GM23338 (cell line): ENCODE data around the gene MED13. TPM values are rescaled to one million over a fixed set of nuclear protein-coding genes. Genes with fewer than 3 reads are reported as not detected.

ENCODE experiments used
- ATAC-seq: fragments of 200-7000 bp; cut with Tn5 transposase; 3 replicates; pipeline ENCODE4 v1.9.1; 2020
- DNase-seq: peaks from one replicate; pipeline ENCODE4 v3.0.0-alpha.2; 2015; ENCODE audit warnings: low spot score
- H2AFZ ChIP-seq: fragments of 200-600 bp; sonication (generic); 2 replicates; pipeline ENCODE4 v1.8.0; 2016; ENCODE audit warnings: antibody characterized with exemption, mild to moderate bottlenecking, moderate library complexity
- H3F3A ChIP-seq: fragments of 200-600 bp; sonication (generic); replicated peaks from 2 replicates; pipeline ENCODE4 v1.8.0; 2017; ENCODE audit warnings: antibody characterized with exemption, mixed run types, low read depth
- H3K27ac ChIP-seq: fragments of 200-600 bp; sonication (generic); 2 replicates; pipeline ENCODE4 v1.6.1; 2016; ENCODE audit warnings: low read depth
- H3K27me3 ChIP-seq: fragments of 200-600 bp; sonication (generic); 2 replicates; pipeline ENCODE4 v1.8.0; 2016; ENCODE audit warnings: mild to moderate bottlenecking, mixed run types, moderate library complexity; ENCODE audit not compliant: insufficient read depth
- H3K36me3 ChIP-seq: fragments of 200-600 bp; sonication (generic); 2 replicates; pipeline ENCODE4 v1.8.0; 2016; ENCODE audit warnings: mild to moderate bottlenecking; ENCODE audit not compliant: insufficient read depth
- H3K4me1 ChIP-seq: fragments of 200-600 bp; sonication (generic); 2 replicates; pipeline ENCODE4 v1.8.0; 2016; ENCODE audit warnings: mild to moderate bottlenecking, moderate library complexity; ENCODE audit not compliant: insufficient read depth
- H3K4me2 ChIP-seq: fragments of 200-600 bp; sonication (generic); 2 replicates; pipeline ENCODE4 v1.7.1; 2017; ENCODE audit warnings: mixed run types
- H3K4me3 ChIP-seq: fragments of 200-600 bp; sonication (generic); 2 replicates; pipeline ENCODE4 v1.6.1; 2016; ENCODE audit warnings: mixed run types
- H3K79me2 ChIP-seq: fragments of 200-600 bp; sonication (generic); replicated peaks from 2 replicates; pipeline ENCODE4 v1.8.0; 2017; ENCODE audit warnings: mild to moderate bottlenecking; ENCODE audit not compliant: insufficient read depth
- H3K9me2 ChIP-seq: fragments of 200-600 bp; sonication (generic); 2 replicates; pipeline ENCODE4 v1.8.0; 2017; ENCODE audit not compliant: insufficient read depth
- H4K20me1 ChIP-seq: fragments of 200-600 bp; sonication (generic); replicated peaks from 2 replicates; pipeline ENCODE4 v1.8.0; 2017; ENCODE audit warnings: mild to moderate bottlenecking; ENCODE audit not compliant: insufficient read depth
- H3K27ac Mint-ChIP-seq: 2 replicates; pipeline ENCODE4 v1.8.0; 2020; ENCODE audit warnings: inconsistent platforms, mild to moderate bottlenecking, moderate library complexity, mixed read lengths
- H3K27me3 Mint-ChIP-seq: 3 replicates; pipeline ENCODE4 v1.8.0; 2022; ENCODE audit warnings: low read depth, mild to moderate bottlenecking, moderate library complexity, mixed read lengths, inconsistent platforms; ENCODE audit not compliant: insufficient read depth, poor library complexity
- H3K36me3 Mint-ChIP-seq: 3 replicates; pipeline ENCODE4 v1.8.0; 2021; ENCODE audit warnings: low read depth, mild to moderate bottlenecking, inconsistent platforms, moderate library complexity, mixed read lengths
- H3K4me1 Mint-ChIP-seq: 3 replicates; pipeline ENCODE4 v1.8.0; 2020; ENCODE audit warnings: mild to moderate bottlenecking, inconsistent platforms, mixed read lengths
- H3K4me3 Mint-ChIP-seq: 3 replicates; pipeline ENCODE4 v1.8.0; 2021; ENCODE audit warnings: moderate library complexity, mild to moderate bottlenecking, inconsistent platforms, mixed read lengths
- H3K9me3 Mint-ChIP-seq: 3 replicates; pipeline ENCODE4 v1.8.0; 2020; ENCODE audit warnings: moderate library complexity, mild to moderate bottlenecking, inconsistent platforms, mixed read lengths
- CREB1 ChIP-seq: fragments of 250-450 bp; sonication (Bioruptor Pico); IDR thresholded peaks from 2 replicates; pipeline ENCODE4 v1.5.0; 2020; ENCODE audit warnings: low read depth, mild to moderate bottlenecking, moderate library complexity
- EZH2 ChIP-seq: fragments of 200-600 bp; sonication (generic); IDR thresholded peaks from one replicate; pipeline ENCODE4 v1.8.0; 2017; ENCODE audit warnings: antibody characterized with exemption, mild to moderate bottlenecking, low read depth; ENCODE audit not compliant: unreplicated experiment
- EZH2phosphoT487 ChIP-seq: fragments of 200-600 bp; sonication (generic); IDR thresholded peaks from one replicate; pipeline ENCODE4 v1.8.1; 2018; ENCODE audit warnings: antibody characterized with exemption; ENCODE audit not compliant: unreplicated experiment
- JUNB ChIP-seq: IDR thresholded peaks from one replicate; pipeline ENCODE4 v1.6.1; 2016; ENCODE audit warnings: antibody characterized with exemption; ENCODE audit not compliant: unreplicated experiment
- POLR2AphosphoS5 ChIP-seq: IDR thresholded peaks from 2 replicates; pipeline ENCODE4 v1.6.1; 2016; ENCODE audit warnings: antibody characterized with exemption, low read depth
- polyA plus RNA-seq: library from polyadenylated mRNA; unstranded; fragments of >200 nt; fragmentation: Nextera tagmentation; extraction: Ambion mirVana; gene quantifications from 2 replicates; pipeline ENCODE4 v1.2.1, GENCODE V29; 2016
- total RNA-seq: library from RNA; depleted of rRNA; stranded (reverse); fragments of >200 nt; shearing (Covaris generic); gene quantifications from 2 replicates; pipeline ENCODE4 v1.2.3, GENCODE V29; 2014
- TF ChIP-seq, protein P1 (sequence below): fragments of 250-450 bp; sonication (Bioruptor Pico); IDR thresholded peaks from 2 replicates; pipeline ENCODE4 v1.5.0; 2020; ENCODE audit warnings: mild to moderate bottlenecking, moderate library complexity
- TF ChIP-seq, protein P2 (sequence below): IDR thresholded peaks from 2 replicates; pipeline ENCODE4 v1.6.1; 2016; ENCODE audit warnings: antibody characterized with exemption

The MED13 gene
- total and polyA plus RNA-seq, 2 experiments from 2014 or later, result 13.0 to 45.8 TPM

DNA sequence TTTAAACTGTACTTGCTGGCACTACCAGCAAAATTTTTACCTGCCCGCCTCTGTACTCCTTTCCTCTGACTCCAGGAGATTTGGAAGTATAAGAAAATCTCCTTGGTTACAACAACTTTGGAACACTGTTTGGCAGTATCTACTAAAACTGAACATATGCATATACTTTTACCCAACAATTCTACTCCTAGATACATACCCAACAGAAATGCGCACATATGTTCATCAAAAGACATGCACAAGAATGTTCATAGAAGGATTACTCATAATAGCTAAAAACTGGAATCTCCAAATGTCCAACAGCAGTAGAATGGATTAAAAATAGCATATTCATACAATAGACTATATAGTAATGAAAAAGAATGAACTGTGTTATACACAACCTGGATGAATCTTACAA is 21.7 kb upstream of the MED13 start (continued):
- TF ChIP-seq, protein P1, sequence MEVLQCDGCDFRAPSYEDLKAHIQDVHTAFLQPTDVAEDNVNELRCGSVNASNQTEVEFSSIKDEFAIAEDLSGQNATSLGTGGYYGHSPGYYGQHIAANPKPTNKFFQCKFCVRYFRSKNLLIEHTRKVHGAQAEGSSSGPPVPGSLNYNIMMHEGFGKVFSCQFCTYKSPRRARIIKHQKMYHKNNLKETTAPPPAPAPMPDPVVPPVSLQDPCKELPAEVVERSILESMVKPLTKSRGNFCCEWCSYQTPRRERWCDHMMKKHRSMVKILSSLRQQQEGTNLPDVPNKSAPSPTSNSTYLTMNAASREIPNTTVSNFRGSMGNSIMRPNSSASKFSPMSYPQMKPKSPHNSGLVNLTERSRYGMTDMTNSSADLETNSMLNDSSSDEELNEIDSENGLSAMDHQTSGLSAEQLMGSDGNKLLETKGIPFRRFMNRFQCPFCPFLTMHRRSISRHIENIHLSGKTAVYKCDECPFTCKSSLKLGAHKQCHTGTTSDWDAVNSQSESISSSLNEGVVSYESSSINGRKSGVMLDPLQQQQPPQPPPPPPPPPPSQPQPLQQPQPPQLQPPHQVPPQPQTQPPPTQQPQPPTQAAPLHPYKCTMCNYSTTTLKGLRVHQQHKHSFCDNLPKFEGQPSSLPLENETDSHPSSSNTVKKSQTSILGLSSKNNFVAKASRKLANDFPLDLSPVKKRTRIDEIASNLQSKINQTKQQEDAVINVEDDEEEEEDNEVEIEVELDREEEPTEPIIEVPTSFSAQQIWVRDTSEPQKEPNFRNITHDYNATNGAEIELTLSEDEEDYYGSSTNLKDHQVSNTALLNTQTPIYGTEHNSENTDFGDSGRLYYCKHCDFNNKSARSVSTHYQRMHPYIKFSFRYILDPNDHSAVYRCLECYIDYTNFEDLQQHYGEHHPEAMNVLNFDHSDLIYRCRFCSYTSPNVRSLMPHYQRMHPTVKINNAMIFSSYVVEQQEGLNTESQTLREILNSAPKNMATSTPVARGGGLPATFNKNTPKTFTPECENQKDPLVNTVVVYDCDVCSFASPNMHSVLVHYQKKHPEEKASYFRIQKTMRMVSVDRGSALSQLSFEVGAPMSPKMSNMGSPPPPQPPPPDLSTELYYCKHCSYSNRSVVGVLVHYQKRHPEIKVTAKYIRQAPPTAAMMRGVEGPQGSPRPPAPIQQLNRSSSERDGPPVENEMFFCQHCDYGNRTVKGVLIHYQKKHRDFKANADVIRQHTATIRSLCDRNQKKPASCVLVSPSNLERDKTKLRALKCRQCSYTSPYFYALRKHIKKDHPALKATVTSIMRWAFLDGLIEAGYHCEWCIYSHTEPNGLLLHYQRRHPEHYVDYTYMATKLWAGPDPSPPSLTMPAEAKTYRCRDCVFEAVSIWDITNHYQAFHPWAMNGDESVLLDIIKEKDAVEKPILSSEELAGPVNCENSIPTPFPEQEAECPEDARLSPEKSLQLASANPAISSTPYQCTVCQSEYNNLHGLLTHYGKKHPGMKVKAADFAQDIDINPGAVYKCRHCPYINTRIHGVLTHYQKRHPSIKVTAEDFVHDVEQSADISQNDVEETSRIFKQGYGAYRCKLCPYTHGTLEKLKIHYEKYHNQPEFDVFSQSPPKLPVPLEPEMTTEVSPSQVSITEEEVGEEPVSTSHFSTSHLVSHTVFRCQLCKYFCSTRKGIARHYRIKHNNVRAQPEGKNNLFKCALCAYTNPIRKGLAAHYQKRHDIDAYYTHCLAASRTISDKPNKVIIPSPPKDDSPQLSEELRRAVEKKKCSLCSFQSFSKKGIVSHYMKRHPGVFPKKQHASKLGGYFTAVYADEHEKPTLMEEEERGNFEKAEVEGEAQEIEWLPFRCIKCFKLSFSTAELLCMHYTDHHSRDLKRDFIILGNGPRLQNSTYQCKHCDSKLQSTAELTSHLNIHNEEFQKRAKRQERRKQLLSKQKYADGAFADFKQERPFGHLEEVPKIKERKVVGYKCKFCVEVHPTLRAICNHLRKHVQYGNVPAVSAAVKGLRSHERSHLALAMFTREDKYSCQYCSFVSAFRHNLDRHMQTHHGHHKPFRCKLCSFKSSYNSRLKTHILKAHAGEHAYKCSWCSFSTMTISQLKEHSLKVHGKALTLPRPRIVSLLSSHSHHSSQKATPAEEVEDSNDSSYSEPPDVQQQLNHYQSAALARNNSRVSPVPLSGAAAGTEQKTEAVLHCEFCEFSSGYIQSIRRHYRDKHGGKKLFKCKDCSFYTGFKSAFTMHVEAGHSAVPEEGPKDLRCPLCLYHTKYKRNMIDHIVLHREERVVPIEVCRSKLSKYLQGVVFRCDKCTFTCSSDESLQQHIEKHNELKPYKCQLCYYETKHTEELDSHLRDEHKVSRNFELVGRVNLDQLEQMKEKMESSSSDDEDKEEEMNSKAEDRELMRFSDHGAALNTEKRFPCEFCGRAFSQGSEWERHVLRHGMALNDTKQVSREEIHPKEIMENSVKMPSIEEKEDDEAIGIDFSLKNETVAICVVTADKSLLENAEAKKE (CRISPR knock-in tag), result no peak
- no peak for TF ChIP-seq EZH2

DNA sequence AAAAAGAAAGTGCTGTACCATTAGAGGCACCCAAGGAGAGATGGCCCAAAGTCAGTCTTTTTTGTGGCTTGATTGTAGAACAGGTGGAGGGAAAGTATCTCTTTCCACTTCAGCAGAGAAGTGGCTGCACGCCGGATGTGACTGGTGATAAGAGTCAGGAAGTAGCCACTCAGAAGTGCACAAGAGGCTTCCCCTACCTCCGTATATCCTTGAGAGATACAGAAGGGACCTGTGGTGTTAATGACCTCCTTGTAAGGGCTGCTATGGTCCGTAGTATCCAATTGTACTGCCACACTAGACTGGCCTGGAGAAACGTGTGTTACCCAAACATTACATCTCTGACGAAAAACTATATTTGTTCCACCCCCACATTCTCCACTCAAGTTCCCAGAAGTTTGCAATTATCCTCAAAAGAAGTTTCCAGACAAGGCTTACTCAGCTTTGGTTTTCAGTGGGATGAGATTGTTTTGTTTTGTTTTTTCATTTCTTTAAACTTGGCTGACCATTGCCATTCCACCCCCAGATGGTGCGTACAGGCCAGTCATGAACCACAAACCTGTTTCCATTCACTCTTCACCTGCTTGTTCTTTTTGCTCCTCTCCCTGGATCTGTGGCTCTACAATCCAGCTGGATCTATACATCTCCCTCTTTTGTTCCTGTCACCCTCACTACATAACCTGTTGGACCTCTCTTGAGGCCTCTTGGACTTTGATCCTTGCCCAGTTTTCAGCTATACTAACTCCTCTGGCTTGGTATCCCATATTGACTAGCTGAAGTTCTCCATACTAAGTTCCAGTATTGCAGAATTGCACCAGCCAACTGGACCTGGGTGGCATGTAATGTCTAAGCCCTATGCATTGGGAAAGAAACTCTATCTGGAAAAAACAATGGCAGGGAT is 20.7 kb upstream of the MED13 start:
- H3K4me1 Mint-ChIP-seq, result no peaks in the 10 kb centered on the region
- no peaks in the 10 kb centered on the region for H3K27me3 ChIP-seq
- ATAC-seq, result no peak
- H3K9me3 Mint-ChIP-seq, result no peaks in the 10 kb centered on the region
- H2AFZ ChIP-seq, result no peak overlapping the region
- H3K27ac ChIP-seq, result no peak overlapping the region
- no peaks in the 10 kb centered on the region for H3K4me1 ChIP-seq
- H4K20me1 ChIP-seq, result no peaks in the 10 kb centered on the region
- H3K9me2 ChIP-seq, result 0 out of 2 replicates have a peak, but pooled peaks cover 3% of the 10 kb centered on the region
- no peaks in the 10 kb centered on the region for H3K79me2 ChIP-seq
- H3K36me3 ChIP-seq, result no peaks in the 10 kb centered on the region
- no peak overlapping the region for H3K4me3 ChIP-seq
- H3K36me3 Mint-ChIP-seq, result no peaks in the 10 kb centered on the region
- H3K4me3 Mint-ChIP-seq, result no peak overlapping the region
- H3K27ac Mint-ChIP-seq, result no peak overlapping the region
- DNase-seq, result no peak
- H3K27me3 Mint-ChIP-seq, result peaks cover 2% of the 10 kb centered on the region
- no peaks in the 10 kb centered on the region for H3F3A ChIP-seq
- H3K4me2 ChIP-seq, result no peak overlapping the region
- TF ChIP-seq, protein P2, sequence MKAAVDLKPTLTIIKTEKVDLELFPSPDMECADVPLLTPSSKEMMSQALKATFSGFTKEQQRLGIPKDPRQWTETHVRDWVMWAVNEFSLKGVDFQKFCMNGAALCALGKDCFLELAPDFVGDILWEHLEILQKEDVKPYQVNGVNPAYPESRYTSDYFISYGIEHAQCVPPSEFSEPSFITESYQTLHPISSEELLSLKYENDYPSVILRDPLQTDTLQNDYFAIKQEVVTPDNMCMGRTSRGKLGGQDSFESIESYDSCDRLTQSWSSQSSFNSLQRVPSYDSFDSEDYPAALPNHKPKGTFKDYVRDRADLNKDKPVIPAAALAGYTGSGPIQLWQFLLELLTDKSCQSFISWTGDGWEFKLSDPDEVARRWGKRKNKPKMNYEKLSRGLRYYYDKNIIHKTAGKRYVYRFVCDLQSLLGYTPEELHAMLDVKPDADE, result no peak
- TF ChIP-seq, protein P1 (CRISPR knock-in tag), result no peak
- no peak for TF ChIP-seq POLR2AphosphoS5
- no peak for TF ChIP-seq CREB1 (CRISPR knock-in tag)
- no peak for TF ChIP-seq JUNB
- no peak for TF ChIP-seq EZH2phosphoT487
